GM12878 (cell line): ENCODE measurements around the gene GOLGA2.

Source experiments
- CBFB ChIP-seq: IDR thresholded peaks from 2 replicates; pipeline ENCODE4 v1.6.1; 2016; ENCODE audit warnings: antibody characterized with exemption, low read depth
- ESRRA ChIP-seq: IDR thresholded peaks from 2 replicates; pipeline ENCODE4 v1.6.1; 2012; ENCODE audit warnings: mild to moderate bottlenecking, low read length, improper control_type of control experiment
- EZH2 ChIP-seq: IDR thresholded peaks from 2 replicates; pipeline ENCODE4 v1.6.1; 2012; ENCODE audit warnings: low read depth, mild to moderate bottlenecking, control low read depth, inconsistent platforms, low read length, borderline replicate concordance; ENCODE audit not compliant: control insufficient read depth
- NRF1 ChIP-seq: conservative IDR thresholded peaks from 2 replicates; pipeline ENCODE4 v1.6.1; 2011; ENCODE audit warnings: mild to moderate bottlenecking, low read depth, low read length, improper control_type of control experiment
- POLR2A ChIP-seq: IDR thresholded peaks from 2 replicates; pipeline ENCODE4 v1.6.1; 2011; ENCODE audit warnings: low read depth, mild to moderate bottlenecking, low read length
- SIX5 ChIP-seq: IDR thresholded peaks from 2 replicates; pipeline ENCODE4 v1.6.1; 2011; ENCODE audit warnings: mild to moderate bottlenecking, low read depth, low read length, moderate library complexity; ENCODE audit not compliant: severe bottlenecking
- YY1 ChIP-seq: IDR thresholded peaks from 2 replicates; pipeline ENCODE4 v1.6.1; 2011; ENCODE audit warnings: low read depth, mild to moderate bottlenecking, low read length
- TF ChIP-seq, protein P1 (sequence below): IDR thresholded peaks from 2 replicates; pipeline ENCODE4 v1.6.1; 2011; ENCODE audit warnings: low read depth, mild to moderate bottlenecking, low read length, moderate library complexity, borderline replicate concordance; ENCODE audit errors: extremely low read depth
- TF ChIP-seq, protein P2 (sequence below): IDR thresholded peaks from 2 replicates; pipeline ENCODE4 v1.6.1; 2011; ENCODE audit warnings: borderline replicate concordance, low read depth, mild to moderate bottlenecking, moderate library complexity, mixed read lengths, low read length; ENCODE audit not compliant: insufficient read depth; ENCODE audit errors: extremely low read length
- TF ChIP-seq, protein P3 (sequence below): fragments of 450-650 bp; IDR thresholded peaks from 2 replicates; pipeline ENCODE4 v1.6.1; 2016; ENCODE audit warnings: mild to moderate bottlenecking
- TF ChIP-seq, protein P4 (sequence below): fragments of 450-650 bp; formaldehyde crosslinking; IDR thresholded peaks from 2 replicates; pipeline ENCODE4 v1.5.0; 2022; ENCODE audit warnings: mild to moderate bottlenecking, missing genetic modification characterization
- TF ChIP-seq, protein P5 (sequence below), 3 experiments: IDR thresholded peaks in 2 of 3; conservative IDR thresholded peaks in 1 of 3; 2 replicates each; pipeline ENCODE4 v1.5.1; 2011; ENCODE audit warnings: low read depth in 3 of 3, low read length in 3 of 3, mild to moderate bottlenecking in 3 of 3, control low read depth in 2 of 3, moderate library complexity in 2 of 3, inconsistent platforms in 1 of 3, mixed read lengths in 1 of 3; ENCODE audit not compliant: control insufficient read depth in 2 of 3, insufficient read depth in 1 of 3; ENCODE audit errors: extremely low read depth in 1 of 3

DNA sequence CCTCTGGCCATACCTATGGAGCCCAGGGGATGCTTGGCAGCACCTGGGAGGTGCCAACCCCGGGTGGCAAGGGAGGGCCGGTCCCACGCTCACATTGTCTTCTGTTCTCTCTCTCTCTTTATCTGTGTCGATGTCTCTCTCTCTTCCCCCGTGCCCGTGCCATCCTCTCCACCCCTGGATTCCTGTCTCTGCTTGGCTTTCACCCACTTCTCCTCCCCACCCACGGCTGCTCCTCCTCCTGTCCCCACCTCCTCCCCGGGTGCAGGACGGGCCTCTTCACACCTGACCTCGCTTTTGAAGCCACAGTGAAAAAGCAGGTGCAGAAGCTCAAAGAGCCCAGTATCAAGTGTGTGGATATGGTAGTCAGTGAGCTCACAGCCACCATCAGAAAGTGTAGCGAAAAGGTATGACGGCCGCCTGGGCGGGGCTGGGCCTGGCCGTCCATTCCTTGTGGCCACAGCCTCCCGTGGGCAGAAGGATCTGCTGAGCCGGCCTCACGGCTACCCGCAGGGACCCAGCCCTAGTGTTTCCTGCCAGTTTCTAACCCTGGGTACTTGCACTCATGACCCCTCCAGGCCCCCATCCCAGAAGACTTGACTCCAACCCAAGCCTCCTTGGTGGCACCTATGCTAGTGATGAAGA lies 49.9 kb downstream of the GOLGA2 start:
- TF ChIP-seq, protein P1, sequence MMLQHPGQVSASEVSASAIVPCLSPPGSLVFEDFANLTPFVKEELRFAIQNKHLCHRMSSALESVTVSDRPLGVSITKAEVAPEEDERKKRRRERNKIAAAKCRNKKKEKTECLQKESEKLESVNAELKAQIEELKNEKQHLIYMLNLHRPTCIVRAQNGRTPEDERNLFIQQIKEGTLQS = no peak
- TF ChIP-seq, protein P2, sequence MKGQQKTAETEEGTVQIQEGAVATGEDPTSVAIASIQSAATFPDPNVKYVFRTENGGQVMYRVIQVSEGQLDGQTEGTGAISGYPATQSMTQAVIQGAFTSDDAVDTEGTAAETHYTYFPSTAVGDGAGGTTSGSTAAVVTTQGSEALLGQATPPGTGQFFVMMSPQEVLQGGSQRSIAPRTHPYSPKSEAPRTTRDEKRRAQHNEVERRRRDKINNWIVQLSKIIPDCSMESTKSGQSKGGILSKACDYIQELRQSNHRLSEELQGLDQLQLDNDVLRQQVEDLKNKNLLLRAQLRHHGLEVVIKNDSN = no peak
- TF ChIP-seq YY1 (no peak), ESRRA (no peak), SIX5 (no peak), POLR2A (no peak), EZH2 (no peak), CBFB (no peak), NRF1 (no peak)
- TF ChIP-seq, protein P3, sequence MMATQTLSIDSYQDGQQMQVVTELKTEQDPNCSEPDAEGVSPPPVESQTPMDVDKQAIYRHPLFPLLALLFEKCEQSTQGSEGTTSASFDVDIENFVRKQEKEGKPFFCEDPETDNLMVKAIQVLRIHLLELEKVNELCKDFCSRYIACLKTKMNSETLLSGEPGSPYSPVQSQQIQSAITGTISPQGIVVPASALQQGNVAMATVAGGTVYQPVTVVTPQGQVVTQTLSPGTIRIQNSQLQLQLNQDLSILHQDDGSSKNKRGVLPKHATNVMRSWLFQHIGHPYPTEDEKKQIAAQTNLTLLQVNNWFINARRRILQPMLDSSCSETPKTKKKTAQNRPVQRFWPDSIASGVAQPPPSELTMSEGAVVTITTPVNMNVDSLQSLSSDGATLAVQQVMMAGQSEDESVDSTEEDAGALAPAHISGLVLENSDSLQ = no peak
- TF ChIP-seq, protein P4, sequence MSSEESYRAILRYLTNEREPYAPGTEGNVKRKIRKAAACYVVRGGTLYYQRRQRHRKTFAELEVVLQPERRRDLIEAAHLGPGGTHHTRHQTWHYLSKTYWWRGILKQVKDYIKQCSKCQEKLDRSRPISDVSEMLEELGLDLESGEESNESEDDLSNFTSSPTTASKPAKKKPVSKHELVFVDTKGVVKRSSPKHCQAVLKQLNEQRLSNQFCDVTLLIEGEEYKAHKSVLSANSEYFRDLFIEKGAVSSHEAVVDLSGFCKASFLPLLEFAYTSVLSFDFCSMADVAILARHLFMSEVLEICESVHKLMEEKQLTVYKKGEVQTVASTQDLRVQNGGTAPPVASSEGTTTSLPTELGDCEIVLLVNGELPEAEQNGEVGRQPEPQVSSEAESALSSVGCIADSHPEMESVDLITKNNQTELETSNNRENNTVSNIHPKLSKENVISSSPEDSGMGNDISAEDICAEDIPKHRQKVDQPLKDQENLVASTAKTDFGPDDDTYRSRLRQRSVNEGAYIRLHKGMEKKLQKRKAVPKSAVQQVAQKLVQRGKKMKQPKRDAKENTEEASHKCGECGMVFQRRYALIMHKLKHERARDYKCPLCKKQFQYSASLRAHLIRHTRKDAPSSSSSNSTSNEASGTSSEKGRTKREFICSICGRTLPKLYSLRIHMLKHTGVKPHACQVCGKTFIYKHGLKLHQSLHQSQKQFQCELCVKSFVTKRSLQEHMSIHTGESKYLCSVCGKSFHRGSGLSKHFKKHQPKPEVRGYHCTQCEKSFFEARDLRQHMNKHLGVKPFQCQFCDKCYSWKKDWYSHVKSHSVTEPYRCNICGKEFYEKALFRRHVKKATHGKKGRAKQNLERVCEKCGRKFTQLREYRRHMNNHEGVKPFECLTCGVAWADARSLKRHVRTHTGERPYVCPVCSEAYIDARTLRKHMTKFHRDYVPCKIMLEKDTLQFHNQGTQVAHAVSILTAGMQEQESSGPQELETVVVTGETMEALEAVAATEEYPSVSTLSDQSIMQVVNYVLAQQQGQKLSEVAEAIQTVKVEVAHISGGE (CRISPR knock-in tag) = no peak
- TF ChIP-seq, protein P5, sequence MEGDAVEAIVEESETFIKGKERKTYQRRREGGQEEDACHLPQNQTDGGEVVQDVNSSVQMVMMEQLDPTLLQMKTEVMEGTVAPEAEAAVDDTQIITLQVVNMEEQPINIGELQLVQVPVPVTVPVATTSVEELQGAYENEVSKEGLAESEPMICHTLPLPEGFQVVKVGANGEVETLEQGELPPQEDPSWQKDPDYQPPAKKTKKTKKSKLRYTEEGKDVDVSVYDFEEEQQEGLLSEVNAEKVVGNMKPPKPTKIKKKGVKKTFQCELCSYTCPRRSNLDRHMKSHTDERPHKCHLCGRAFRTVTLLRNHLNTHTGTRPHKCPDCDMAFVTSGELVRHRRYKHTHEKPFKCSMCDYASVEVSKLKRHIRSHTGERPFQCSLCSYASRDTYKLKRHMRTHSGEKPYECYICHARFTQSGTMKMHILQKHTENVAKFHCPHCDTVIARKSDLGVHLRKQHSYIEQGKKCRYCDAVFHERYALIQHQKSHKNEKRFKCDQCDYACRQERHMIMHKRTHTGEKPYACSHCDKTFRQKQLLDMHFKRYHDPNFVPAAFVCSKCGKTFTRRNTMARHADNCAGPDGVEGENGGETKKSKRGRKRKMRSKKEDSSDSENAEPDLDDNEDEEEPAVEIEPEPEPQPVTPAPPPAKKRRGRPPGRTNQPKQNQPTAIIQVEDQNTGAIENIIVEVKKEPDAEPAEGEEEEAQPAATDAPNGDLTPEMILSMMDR (IDR thresholded peaks at IDR 0.05 in 2 of 3, conservative IDR thresholded peaks at IDR 0.05 in 1 of 3; ENCODE audit: control insufficient read depth in 2 of 3, extremely low read depth in 1 of 3, insufficient read depth in 1 of 3, low read depth in 3 of 3, low read length in 3 of 3) = no peak
